Neural crest cell (in vitro differentiated cells): ENCODE measurements around the gene HOXB5. TPM values are rescaled to one million over a fixed set of nuclear protein-coding genes. Genes with fewer than 3 reads are reported as not detected.

ENCODE experiments used
- DNase-seq: peaks from one replicate; pipeline ENCODE4 v3.0.0; 2021; ENCODE audit warnings: low read depth, mixed read lengths, low spot score
- H3K27ac Mint-ChIP-seq: one replicate; pipeline ENCODE4 v1.8.0; 2021; ENCODE audit warnings: mild to moderate bottlenecking, mixed read lengths; ENCODE audit not compliant: unreplicated experiment
- H3K27me3 Mint-ChIP-seq: 2 replicates; pipeline ENCODE4 v1.8.0; 2021; ENCODE audit warnings: low read depth, mild to moderate bottlenecking, mixed read lengths
- H3K36me3 Mint-ChIP-seq: 2 replicates; pipeline ENCODE4 v1.8.0; 2021; ENCODE audit warnings: low read depth, mild to moderate bottlenecking, mixed read lengths
- H3K4me1 Mint-ChIP-seq: 2 replicates; pipeline ENCODE4 v1.8.0; 2021; ENCODE audit warnings: mixed read lengths
- H3K4me3 Mint-ChIP-seq: one replicate; pipeline ENCODE4 v1.8.0; 2021; ENCODE audit warnings: mild to moderate bottlenecking, mixed read lengths
- H3K9me3 Mint-ChIP-seq: 2 replicates; pipeline ENCODE4 v1.8.0; 2021; ENCODE audit warnings: mixed read lengths
- total RNA-seq: library from RNA; stranded (reverse); gene quantifications from 2 replicates; pipeline ENCODE4 v1.2.1, GENCODE V29; 2021
- TF ChIP-seq, protein P1 (sequence below): fragments of 200-600 bp; sonication (generic); conservative IDR thresholded peaks from 2 replicates; pipeline ENCODE4 v1.5.0; 2021; ENCODE audit warnings: antibody characterized with exemption, mild to moderate bottlenecking

The HOXB5 gene
- total RNA-seq, 1 donor from 2014 or later: 2.6 TPM

DNA sequence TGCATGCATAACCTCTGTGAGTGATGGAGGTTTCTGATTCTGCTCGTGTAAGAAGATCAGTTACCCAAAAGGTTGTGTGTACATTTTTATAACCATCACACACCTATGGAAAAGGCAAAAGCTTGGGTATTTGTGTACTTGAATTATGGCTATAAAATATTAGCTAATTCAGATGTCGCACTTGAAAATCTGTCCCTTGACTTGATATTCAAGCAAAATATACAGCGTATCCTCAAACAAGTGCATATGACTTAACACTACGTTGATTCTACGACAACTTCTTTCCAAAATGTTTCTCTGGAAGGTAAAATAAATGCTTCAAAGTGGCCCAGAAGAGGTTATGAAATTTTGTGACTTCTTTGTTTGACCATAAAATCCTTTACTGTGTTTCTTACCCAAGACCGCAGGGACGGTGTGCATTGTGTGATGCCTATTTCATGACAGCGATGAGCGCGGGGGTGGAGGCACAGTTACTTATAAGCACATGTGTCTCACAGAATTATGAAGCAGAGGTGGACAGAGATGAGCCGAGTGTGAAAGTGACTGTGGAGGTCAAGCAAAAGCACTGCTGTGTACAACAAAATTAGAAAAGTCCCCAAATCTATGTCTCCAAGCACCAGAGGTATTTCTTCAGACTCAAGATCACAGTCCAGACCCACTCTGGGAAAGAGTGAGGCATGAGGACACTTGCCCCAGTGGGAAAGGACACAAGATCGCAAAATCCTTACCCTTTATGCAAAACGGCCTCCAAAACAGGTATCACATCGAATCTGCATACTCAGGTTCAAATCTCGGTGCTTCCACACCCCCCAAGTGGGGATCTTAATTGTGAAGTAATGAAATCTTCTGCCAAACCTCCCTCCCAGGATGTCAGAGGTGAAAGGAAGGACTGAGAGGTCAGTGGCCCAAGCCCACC lies 36.7 kb upstream of the HOXB5 start:
- no peaks in the 10 kb centered on the region for H3K9me3 Mint-ChIP-seq
- peak overlapping the region; percentile 45 for H3K4me3 Mint-ChIP-seq
- H3K27me3 Mint-ChIP-seq: peaks cover 99% of the 10 kb centered on the region
- no peaks in the 10 kb centered on the region for H3K4me1 Mint-ChIP-seq
- TF ChIP-seq, protein P1, sequence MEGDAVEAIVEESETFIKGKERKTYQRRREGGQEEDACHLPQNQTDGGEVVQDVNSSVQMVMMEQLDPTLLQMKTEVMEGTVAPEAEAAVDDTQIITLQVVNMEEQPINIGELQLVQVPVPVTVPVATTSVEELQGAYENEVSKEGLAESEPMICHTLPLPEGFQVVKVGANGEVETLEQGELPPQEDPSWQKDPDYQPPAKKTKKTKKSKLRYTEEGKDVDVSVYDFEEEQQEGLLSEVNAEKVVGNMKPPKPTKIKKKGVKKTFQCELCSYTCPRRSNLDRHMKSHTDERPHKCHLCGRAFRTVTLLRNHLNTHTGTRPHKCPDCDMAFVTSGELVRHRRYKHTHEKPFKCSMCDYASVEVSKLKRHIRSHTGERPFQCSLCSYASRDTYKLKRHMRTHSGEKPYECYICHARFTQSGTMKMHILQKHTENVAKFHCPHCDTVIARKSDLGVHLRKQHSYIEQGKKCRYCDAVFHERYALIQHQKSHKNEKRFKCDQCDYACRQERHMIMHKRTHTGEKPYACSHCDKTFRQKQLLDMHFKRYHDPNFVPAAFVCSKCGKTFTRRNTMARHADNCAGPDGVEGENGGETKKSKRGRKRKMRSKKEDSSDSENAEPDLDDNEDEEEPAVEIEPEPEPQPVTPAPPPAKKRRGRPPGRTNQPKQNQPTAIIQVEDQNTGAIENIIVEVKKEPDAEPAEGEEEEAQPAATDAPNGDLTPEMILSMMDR: no peak
- no peak for DNase-seq
- H3K27ac Mint-ChIP-seq: peak overlapping the region; percentile 15
- H3K36me3 Mint-ChIP-seq: peaks cover 4% of the 10 kb centered on the region

DNA sequence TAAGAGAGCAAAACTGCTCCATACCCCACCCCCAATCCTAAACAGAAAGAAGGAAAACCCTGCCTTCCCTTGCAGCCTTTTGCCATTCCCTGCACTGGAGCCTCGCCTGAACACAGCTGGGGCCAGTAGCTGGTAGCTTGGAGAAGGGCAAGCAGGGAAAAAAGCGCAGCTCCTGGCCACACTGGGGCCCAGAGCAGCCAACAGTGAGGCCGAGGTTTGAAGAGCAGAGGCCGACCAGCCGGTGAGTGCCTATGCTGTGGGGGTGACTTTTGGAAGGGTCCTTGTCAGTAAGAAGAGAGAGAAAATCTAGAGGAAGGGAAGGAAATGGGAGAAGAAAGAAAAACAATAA lies 35.8 kb upstream of the HOXB5 start:
- Mint-ChIP-seq H3K27ac (peak overlapping the region; percentile 4), H3K36me3 (peaks cover 4% of the 10 kb centered on the region), H3K9me3 (no peaks in the 10 kb centered on the region), H3K4me3 (peak overlapping the region; percentile 61), H3K27me3 (peaks cover 99% of the 10 kb centered on the region), H3K4me1 (no peaks in the 10 kb centered on the region)
- no peak for DNase-seq
- TF ChIP-seq, protein P1: no peak

DNA sequence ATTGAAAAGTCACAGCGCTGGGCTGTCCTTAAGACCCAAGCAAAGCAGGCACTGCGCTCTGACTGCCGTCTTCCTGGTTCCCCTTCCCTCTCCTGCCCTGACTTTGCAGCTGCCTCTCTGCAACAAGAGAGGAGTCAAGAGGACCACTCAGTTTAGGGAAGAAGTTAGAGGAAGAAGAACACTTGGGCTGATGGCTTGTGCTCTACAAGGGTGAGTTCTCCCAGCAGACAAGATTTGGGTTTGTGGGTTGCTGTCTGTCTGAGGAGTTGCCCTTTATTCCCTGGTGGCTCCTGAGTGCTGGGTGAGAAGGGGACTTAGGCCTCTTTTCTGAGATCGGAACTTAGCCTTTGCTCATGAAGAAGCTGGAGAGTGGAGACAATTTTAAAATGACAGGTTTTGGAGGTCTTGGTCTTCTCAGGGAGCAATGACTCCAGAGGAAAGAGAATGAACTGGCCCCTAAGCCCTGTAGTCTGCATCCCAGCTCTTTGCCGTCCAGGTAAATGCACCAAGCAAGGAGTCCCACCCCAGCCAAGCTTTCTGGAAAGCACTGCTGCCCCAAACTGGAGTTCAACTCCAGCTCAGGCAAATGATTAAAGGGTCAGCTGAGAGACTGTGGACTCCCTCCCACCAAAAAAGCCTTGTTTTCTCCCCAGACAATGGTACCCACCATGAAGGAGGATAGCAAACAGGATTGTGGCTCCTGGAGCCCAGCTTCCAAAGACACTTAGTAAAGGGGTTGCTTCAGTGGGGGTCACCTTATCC lies 35.3 kb upstream of the HOXB5 start:
- Mint-ChIP-seq H3K27ac (peak overlapping the region; percentile 57), H3K36me3 (peaks cover 4% of the 10 kb centered on the region), H3K9me3 (no peaks in the 10 kb centered on the region), H3K4me3 (peak overlapping the region; percentile 93), H3K4me1 (no peaks in the 10 kb centered on the region), H3K27me3 (peaks cover 99% of the 10 kb centered on the region)
- TF ChIP-seq, protein P1: no peak
- DNase-seq: no peak

DNA sequence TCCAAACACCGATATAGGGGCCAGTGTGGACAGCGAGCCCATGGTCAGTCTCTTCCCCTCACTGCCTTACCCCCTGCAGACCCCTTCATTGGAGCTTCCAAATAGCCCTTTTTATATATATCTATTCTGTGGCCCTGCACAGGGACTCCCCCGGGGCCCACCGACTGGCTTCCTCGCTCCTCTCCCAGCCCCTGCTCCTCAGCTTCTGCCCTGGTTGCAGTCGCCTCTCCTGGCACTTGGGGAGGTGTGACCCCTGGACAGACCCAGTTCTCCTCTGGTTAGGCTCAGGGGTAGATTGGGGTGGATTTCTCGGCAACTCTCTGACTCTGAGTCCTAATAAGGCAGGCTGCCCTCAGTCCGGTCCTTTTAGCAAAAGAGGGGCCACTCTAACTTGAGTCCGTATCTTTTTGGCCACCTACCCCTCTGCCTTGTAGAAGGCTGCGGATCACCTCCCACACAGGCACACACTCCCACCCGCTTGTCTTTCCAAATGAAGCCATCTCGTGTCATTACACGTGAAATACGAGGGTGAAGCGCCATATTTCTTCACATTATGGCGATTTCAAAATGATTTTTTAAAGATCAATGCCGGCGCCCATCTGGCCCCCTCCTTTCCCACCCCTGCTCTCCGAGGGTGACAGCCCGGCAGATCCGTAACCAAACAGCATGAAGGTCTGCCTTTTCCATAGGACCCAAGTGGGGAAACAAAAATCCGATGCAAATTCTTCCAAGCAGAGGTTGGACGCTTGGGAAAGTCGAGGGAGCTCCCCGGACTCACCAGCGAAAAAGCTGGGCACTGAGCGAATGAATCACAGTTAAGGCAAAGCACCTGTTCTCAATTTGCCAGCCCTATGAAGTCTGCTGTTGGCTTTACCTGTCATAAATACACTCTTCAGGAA lies 34.3 kb upstream of the HOXB5 start:
- no peak overlapping the region for H3K27ac Mint-ChIP-seq
- peaks cover 4% of the 10 kb centered on the region for H3K36me3 Mint-ChIP-seq
- TF ChIP-seq, protein P1: no peak
- H3K9me3 Mint-ChIP-seq: no peaks in the 10 kb centered on the region
- no peak for DNase-seq
- peak overlapping the region; percentile 93 for H3K4me3 Mint-ChIP-seq
- H3K27me3 Mint-ChIP-seq: peaks cover 99% of the 10 kb centered on the region
- no peaks in the 10 kb centered on the region for H3K4me1 Mint-ChIP-seq

DNA sequence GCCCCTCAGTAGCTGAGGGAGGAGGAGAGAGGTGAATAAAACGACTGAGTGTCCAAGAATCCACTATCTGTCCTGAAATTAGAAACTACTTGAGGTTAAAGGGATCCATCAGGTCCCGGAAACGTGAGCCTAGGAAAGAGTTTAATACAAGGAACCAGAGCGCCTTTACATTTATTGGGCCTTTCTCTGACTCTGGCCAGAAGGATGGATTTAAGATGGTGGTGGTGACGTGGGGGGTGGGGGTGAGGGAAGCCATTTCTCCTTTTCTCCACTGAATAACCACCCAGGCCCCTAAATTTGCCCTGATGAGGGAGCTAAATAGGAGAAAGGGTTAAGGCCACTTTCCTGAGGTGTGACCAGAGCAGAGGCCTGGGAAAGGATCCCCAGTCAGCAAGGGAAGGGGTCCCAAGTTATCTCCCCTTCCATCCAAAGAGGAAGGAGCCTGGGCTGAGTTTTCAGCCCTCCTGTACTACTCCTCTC lies 33.6 kb upstream of the HOXB5 start:
- Mint-ChIP-seq H3K27ac (no peak overlapping the region), H3K27me3 (peaks cover 99% of the 10 kb centered on the region), H3K36me3 (peaks cover 7% of the 10 kb centered on the region), H3K4me1 (no peaks in the 10 kb centered on the region), H3K9me3 (no peaks in the 10 kb centered on the region), H3K4me3 (peak overlapping the region; percentile 93)
- TF ChIP-seq, protein P1: no peak
- DNase-seq: no peak
